DOHH2 (cell line): ENCODE data around the gene KLRF1.

ENCODE experiments used
- CTCF ChIP-seq: fragments of 200-600 bp; sonication (generic); IDR thresholded peaks from one replicate; pipeline ENCODE4 v1.5.1; 2014; ENCODE audit warnings: antibody characterized with exemption, mild to moderate bottlenecking, low read depth, low read length; ENCODE audit not compliant: poor library complexity, severe bottlenecking
- EZH2phosphoT487 ChIP-seq: fragments of 200-600 bp; sonication (generic); IDR thresholded peaks from 2 replicates; pipeline ENCODE4 v1.6.1; 2017; ENCODE audit warnings: borderline replicate concordance, mild to moderate bottlenecking, antibody characterized with exemption, low read length, moderate library complexity, mixed read lengths

GRCh38 chr12:9794484-9795093 lies 32.7 kb upstream of the KLRF1 start:
- TF ChIP-seq CTCF, result no peak
- no peak for TF ChIP-seq EZH2phosphoT487
